Right forelimb (tissue), 1 donor: ENCODE data around the gene PTPRZ1.

ENCODE experiments used
- DNase-seq: peaks from one replicate; pipeline ENCODE4 v3.0.0-alpha.2; 2018

PTPRZ1 gene

DNA sequence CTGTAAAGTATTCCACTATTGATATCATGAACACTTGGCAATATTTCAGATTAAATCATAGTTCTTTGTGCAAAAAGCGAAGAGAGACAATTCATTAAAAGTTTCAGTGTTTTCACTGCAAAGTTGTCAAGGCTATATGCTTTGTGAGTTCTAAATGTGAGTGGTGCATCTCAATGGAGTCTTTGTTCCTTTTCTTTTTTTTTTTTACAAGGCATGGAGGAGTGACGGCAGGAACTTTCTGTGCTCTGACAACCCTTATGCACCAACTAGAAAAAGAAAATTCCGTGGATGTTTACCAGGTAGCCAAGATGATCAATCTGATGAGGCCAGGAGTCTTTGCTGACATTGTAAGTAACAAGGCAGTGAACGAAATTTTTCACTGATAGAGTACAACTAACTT, 186.6 kb downstream of the PTPRZ1 start:
- no peak for DNase-seq

DNA sequence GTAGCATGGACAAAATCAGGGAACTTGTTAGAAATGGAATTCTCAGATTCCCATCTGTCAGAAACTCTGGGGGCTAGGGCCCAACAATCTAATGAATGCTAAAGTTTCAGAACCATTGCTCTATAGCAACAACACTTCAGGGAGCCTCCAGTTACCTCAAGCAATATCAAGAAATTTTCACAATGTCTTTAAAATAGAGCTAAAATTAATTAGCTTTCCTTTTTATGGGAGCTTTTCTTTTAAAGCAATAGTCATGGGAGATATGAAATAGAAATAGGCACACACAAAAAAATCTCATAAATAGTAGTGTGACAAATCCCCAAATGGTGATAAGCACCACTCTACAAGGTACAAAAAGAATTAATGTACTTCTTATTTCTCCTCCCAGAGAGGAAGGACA, 190.2 kb downstream of the PTPRZ1 start:
- no peak for DNase-seq

DNA sequence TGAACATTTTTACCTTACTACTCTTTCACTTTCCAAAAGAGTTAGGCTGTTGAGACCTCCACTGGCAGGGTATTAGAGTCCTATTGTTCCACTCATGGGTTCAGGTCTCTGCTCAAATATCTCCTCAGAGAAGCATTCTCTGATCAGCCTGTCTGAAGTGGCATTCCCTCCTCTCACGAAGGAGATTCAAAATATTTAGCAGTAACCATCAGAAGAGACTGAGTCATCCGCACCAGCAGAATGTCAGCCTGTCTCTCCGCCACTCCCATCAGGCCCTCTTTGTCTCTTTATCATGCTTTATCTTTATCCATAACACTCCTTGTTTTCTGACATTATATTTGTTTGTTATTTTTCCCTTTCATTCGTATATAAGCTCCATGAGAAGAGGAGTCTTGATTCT, 192.0 kb downstream of the PTPRZ1 start:
- no peak for DNase-seq

DNA sequence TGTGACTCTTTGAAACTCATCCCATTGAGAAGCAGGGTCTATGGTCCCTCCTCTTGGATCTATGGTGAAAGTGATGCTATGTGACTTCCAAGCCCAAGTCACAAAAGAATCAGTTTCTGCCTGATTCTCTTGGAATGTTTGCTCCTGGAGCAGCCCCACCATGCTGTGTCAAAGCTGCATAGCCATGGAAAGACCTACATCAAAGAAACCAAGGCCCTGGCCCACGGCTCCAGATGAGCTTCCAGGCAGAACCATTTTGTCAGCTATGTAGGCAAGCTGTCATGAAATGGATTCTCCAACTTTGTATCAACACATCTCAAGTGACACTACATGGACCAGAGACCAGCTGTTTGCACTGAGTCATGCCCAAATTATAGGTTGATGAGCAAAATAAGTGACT, 194.1 kb downstream of the PTPRZ1 start:
- no peak for DNase-seq

DNA sequence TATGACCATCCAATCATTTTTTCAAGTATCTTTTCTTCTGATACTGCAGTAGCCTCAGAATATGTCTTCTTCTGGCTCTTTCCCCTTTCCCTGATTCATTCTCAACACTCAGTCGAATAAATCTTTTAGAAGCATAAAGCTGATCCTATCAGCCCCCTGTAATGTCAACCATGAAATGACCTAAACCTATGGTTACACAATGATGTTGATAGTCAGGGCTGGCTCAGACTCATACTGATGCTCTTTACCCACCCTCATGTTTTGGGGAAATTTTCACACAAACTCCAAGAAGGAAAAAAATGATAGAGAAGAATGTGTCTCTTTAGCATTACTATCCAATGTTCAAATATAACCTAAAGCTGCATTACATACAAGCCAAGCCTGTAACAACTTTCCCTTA, 195.1 kb downstream of the PTPRZ1 start:
- DNase-seq: no peak

DNA sequence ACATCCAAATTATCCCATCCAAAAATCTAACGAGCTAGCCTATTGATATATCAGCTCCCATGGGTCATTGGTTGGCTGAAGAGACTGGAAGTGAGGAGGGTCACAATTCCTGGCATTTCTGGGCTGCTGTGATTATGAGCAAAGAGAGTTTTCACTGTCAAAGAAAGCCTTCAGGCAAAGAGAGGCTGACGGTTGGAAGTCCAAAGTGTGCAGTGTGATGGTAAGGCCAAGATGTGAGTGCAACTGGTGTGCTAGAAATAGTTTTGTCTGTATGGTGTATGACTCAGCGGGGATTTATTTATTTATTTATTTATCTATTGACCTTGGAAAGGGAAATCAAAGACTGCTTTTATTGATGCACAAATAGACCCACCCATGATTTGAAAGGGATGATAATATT, 196.0 kb downstream of the PTPRZ1 start:
- DNase-seq: no peak

DNA sequence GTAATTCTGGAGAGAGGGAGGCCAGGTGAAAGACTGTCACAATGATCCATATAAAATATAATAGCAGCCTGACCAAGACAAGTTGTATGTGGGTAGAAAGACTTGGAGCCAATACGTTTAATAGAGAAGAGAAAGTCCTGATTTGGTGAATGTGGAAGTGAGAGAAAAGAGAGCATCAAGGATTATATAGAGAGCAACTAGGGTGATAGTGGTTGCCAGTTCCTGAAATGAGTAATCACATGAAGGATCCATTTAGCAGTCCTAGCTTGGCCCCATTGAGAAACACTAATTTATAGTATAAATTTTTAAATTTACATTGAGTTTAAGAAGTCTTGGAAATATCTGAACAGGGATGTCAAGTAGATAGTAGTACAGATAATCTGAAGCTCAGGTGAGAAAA, 197.1 kb downstream of the PTPRZ1 start:
- DNase-seq: no peak

DNA sequence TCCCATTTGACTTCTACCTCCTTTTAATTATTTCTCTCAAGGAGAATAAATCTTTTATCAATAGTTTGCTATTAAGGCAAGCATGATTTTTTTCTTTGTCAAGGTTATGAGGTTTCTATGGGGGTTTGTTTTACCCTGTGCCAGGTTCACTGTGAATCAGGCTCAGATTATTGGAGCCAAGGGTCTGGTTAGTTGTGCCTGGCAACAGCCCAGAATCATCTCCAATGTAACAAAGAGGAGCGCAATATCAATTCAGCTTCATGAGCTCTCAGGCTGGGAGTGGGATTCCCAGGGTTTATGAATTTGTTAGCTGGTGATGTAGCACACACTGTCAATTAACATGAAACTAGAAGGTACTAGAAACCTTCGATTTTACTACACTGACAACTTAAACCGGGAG, 197.9 kb downstream of the PTPRZ1 start:
- no peak for DNase-seq

DNA sequence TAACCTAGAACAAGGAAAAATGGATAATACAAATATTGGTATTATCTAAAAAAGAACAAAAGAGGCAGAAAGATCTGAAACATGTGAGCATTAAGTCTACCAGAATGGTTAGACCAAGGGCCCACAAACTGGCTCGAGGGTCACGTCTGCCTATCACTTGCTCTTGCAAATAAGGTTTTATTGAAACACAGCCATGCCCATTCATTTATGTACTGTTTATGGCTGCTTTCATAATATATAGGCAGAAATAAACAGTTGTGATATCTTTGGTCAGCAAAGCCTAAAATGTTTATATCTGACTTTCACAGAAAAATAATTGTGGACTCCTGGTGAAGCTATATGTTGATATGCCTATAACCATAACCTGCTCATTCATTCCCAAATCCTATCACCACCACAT, 199.3 kb downstream of the PTPRZ1 start:
- DNase-seq: no peak

DNA sequence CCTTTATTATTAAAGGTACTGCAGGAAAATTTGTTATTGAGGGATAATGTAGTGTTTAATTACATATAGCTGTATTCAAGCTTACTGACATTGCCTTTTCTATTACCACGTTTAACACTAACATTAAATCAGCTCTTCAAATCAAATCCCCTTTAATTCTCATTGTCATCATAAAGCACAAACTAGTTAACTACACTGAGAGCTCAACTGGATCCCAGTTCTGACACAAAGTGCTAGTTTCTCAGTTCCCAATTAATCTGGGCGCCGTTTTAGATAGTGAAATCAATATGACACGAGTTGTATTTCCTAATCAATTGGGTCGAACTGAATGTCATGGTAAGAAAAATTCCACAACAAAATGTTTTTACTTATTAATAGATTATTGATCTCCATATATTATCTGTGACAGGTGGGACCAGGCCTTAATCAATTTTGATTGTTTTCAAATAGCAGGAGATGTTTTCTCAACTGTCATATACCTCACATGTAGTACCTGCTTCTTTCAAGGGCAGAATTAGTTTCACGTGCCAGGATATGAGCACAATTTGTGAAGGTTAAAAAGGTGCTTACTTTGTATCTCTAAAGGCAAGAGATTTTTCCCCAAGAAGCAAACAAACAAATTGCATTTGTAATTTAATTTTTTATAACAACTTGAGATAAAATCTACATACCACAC, 200.1 kb downstream of the PTPRZ1 start:
- DNase-seq: no peak

DNA sequence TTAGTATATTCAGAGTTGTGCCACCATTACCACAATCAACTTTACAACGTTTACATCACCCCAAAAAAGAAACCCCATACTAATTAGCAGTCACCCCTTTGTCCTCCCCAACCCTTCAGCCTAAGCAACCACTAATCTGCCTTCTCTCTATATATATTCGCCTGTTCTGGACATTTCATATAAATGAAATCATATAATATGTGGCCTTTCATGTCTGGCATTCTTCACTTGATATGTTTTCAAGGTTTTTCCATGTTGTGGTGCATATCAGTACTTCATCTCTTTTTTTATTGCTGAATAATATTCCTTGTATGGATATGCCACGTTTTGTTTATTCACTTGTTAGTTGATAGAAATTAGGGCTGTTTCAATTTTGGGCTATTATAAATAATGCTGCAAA, 200.7 kb downstream of the PTPRZ1 start:
- DNase-seq: no peak

DNA sequence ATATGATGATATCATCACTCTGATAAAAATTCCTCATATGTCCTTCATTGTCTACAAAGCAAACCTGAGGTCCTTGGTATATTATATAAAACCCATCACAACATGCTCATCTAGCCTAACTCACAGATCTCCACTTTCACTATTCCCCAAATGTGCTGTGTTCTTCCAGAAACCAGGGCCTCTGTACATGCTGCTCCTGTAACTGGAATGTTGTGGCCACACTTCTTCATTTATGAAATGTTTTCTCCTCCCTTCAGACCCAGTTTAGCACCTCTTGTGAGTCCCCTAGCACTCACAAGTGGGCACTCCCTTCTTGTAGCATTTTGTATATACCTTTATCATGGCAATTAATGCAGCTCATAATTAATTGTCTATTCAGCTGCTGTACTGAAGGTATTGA, 209.2 kb downstream of the PTPRZ1 start:
- no peak for DNase-seq

DNA sequence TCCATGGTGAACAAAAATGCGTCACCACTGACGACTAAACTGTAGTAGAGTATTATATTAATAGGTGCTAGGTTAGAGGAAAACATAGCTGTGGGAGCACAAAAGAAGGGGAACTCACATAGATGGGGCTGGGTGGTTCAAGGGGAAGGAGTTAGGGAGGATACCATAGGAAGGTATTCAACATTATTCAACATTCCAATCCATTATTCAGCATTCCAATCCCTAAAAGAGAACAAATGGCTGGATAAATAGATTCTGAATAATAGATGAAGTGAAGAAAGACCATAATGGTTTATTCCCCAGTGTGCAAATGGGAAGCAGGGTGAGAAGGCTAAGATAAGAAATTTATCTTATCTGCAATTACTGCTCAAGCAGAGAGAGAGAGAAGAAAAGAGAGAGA, 209.7 kb downstream of the PTPRZ1 start:
- no peak for DNase-seq

DNA sequence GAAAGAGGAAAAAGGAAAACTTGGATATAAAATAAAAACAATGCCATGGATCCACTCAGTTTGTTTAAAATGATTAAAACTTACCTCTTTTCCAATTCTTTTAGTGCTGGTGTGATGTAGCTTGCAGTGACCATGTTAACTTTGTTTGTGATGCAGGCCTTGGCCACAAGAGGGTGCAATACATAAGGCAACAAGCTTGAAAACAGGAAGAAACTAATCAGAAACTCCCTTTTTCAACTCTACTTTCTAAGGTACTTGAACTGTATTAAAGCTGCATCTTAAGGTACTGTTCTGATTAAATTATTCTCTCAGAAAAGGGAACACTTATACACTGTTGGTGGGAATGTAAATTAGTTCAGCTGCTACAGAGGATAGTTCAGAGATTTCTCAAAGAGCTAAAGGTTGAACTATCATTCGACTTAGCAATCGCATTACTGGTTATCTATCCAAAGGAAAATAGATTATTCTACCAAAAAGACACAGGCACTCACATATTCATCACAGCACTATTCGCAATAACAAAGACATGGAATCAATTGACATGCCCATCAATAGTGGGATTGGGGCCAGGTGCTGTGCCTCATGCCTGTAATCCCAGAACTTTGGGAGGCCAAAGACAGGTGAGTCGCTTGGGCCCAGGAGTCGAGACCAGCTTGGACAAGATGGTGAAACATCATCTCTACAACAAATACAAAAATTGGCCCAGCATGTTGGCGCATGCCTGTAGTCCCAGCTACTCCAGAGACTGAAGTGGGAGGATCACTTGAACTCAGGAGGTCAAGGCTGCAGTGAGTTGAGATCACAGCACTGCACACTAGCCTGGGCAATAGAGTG, 220.2 kb downstream of the PTPRZ1 start:
- peak; percentile 68 for DNase-seq

DNA sequence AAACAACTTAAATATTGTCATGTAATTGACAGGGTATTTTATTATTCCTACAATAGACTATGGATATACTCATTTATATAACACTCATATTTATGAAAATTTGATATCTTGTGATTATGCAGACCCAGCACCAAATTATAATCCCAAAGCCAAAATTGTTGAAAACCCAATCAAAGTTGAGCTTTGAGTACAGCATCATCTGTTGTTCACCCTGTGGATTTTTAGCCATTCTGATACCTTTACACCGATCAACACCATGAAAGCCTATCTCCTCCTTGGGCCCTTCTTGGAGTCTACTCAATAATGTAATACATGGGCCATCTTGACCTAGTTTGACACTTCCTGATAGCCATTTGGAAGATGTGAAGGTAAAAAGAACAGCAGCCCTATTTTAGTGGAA, 221.6 kb downstream of the PTPRZ1 start:
- no peak for DNase-seq

DNA sequence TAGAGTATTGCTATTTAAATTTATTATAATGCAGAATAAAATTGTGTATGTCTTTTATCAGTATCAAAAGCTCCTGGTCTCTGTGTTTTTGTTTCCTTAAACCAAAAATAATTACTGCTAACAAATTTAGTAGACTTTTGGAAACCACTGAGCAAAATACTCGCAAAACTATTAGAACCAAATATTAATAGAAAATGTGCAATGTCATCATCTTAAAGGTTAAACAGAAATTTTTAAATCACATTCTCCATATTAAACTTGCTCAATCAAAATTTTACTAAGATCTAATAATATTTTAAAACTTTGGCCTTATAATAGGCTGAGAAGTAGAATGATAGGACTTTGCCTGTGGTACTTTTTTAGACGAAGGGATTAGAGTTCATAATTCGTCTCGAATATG, 222.7 kb downstream of the PTPRZ1 start:
- DNase-seq: no peak

DNA sequence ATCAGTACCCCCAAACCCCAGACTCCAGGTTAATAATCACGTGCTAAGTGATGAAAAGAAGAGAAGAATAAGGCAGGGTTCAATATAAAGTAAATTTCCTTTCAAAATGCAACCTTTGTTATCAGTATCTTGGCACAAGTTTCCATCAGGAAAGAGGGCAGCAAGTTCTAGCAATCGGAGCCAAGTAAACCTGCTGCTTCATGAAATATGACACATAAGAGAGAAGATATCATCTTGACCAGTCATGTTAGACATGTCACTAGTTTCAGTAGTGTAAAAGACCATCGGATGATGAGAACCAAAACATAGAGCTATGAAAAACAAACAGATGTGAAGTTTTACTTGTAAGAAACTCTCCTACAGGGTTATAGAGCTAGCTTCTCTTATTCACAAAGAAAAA, 227.1 kb downstream of the PTPRZ1 start:
- no peak for DNase-seq

DNA sequence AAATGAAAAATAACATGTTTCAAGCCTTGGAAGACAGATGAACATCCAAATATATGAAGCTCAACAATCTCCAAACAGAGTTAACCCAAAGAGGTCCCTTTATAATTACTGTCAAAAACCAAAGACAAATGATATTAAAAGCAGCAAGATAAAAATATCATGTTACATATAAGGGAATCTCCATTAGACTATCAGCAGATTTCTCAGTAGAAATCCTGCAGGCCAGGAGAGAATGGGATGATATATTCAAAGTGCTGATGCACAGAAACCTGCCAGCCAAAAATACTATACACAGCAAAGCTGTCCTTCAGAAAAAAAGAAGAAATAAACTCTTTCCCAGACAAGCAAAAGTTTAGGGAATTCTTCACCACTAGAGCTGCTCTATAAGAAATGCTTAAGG, 230.1 kb downstream of the PTPRZ1 start:
- no peak for DNase-seq
